ENCODE measurements around the gene CAMK1D.

- TF ChIP-seq CTCF (IDR thresholded peaks at IDR 0.05; ENCODE audit: low read depth, low read length, poor library complexity, severe bottlenecking) (no peak), EZH2phosphoT487 (IDR thresholded peaks at IDR 0.05; ENCODE audit: borderline replicate concordance, low read length) (no peak)
These were observed 359.7 kb downstream of the CAMK1D start for GRCh38 chr10:12709000-12709401.

Data from DOHH2 (cell line).